B cell (primary cell): ENCODE results near the gene COL26A1. TPM values are rescaled to one million over a fixed set of nuclear protein-coding genes. Genes with fewer than 3 reads are reported as not detected.

Source experiments
- ATAC-seq: fragments of 200-7000 bp; cut with Tn5 transposase; one replicate; pipeline ENCODE4 v1.10.0; 2021; ENCODE audit warnings: low read depth, mild to moderate bottlenecking, moderate number of reproducible peaks, moderate library complexity
- CTCF ChIA-PET: fragments of 350-600 bp; sonication (Branson Sonifier 250); formaldehyde crosslinking; loops from one replicate; lab custom pipeline; 2021; ENCODE audit warnings: antibody characterized with exemption, inconsistent platforms; lab: Charles Lee
- POLR2A ChIA-PET: fragments of 350-600 bp; sonication (Branson Sonifier 250); formaldehyde crosslinking; loops from one replicate; lab custom pipeline; 2021; ENCODE audit warnings: antibody characterized with exemption; lab: Charles Lee
- DNase-seq: peaks from one replicate; pipeline ENCODE4 v3.0.0; 2013
- H2AFZ ChIP-seq: 2 replicates; pipeline ENCODE4 v1.6.1; 2012; ENCODE audit warnings: mild to moderate bottlenecking, low read depth, low read length; ENCODE audit not compliant: insufficient read depth, poor library complexity, severe bottlenecking
- H3K27ac ChIP-seq, 2 donors: 1 replicate in 1 of 2; 2 replicates in 1 of 2; pipeline ENCODE4 v1.5.1; 2012 to 2013; ENCODE audit warnings: low read length in 2 of 2, mild to moderate bottlenecking in 2 of 2, moderate library complexity in 1 of 2
- H3K27me3 ChIP-seq, 4 experiments: fragments of 200-600 bp in 1 of 4; sonication (generic) in 1 of 4; replicated peaks in 1 of 4; 1 replicate in 2 of 4; 2 replicates in 2 of 4; pipeline versions ENCODE4 v1.6.1 to v1.7.0; 2013 to 2016; ENCODE audit warnings: low read length in 3 of 4, mild to moderate bottlenecking in 2 of 4, mixed read lengths in 1 of 4, moderate library complexity in 1 of 4; ENCODE audit not compliant: insufficient read depth in 4 of 4, control insufficient read depth in 3 of 4; ENCODE audit errors: control extremely low read depth in 1 of 4
- H3K36me3 ChIP-seq, 2 experiments: replicated peaks in 1 of 2; 1 replicate in 1 of 2; 2 replicates in 1 of 2; pipeline versions ENCODE4 v1.6.1 to v1.7.1; 2013; ENCODE audit warnings: low read length in 1 of 2; ENCODE audit not compliant: insufficient read depth in 2 of 2, control insufficient read depth in 1 of 2; ENCODE audit errors: control extremely low read depth in 1 of 2, extremely low read depth in 1 of 2
- H3K4me1 ChIP-seq, 2 donors: fragments of 200-600 bp in 1 of 2; sonication (generic) in 1 of 2; 1 replicate in 1 of 2; 2 replicates in 1 of 2; pipeline versions ENCODE4 v1.5.1 to v1.6.1; 2013 to 2017; ENCODE audit warnings: low read length in 2 of 2; ENCODE audit not compliant: control insufficient read depth in 2 of 2, insufficient read depth in 2 of 2
- H3K4me2 ChIP-seq: replicated peaks from 2 replicates; pipeline ENCODE3; 2012; ENCODE audit warnings: mild to moderate bottlenecking, low read depth, low read length; ENCODE audit not compliant: poor library complexity, severe bottlenecking
- H3K4me3 ChIP-seq, 5 experiments: fragments of 200-600 bp in 1 of 5; sonication (generic) in 1 of 5; 1 replicate in 3 of 5; 2 replicates in 2 of 5; pipeline versions ENCODE4 v1.5.1 to v1.7.0; 2011 to 2016; ENCODE audit warnings: low read length in 4 of 5, mild to moderate bottlenecking in 4 of 5, low read depth in 2 of 5, control low read depth in 1 of 5, moderate library complexity in 1 of 5; ENCODE audit not compliant: insufficient read depth in 1 of 5; ENCODE audit errors: control extremely low read depth in 1 of 5, extremely low read depth in 1 of 5
- H3K79me2 ChIP-seq: fragments of 200-600 bp; sonication (generic); one replicate; pipeline ENCODE4 v1.6.0; 2016; ENCODE audit warnings: low read length; ENCODE audit not compliant: control insufficient read depth, insufficient read depth
- H3K9ac ChIP-seq: fragments of 200-600 bp; sonication (generic); 2 replicates; pipeline ENCODE4 v1.6.1; 2017; ENCODE audit warnings: mild to moderate bottlenecking, low read length, moderate library complexity
- H3K9me3 ChIP-seq, 3 donors: one replicate each; pipeline versions ENCODE4 v1.6.1 to v1.7.1; 2013; ENCODE audit warnings: low read length in 2 of 3; ENCODE audit not compliant: control insufficient read depth in 2 of 3, insufficient read depth in 1 of 3; ENCODE audit errors: control extremely low read depth in 1 of 3
- H4K20me1 ChIP-seq: 2 replicates; pipeline ENCODE4 v1.6.0; 2012; ENCODE audit warnings: mild to moderate bottlenecking, low read length; ENCODE audit not compliant: insufficient read depth, control insufficient read depth, poor library complexity, severe bottlenecking
- H3K27ac Mint-ChIP-seq: one replicate; pipeline ENCODE4 v1.8.0; 2021; ENCODE audit warnings: mixed read lengths
- H3K27me3 Mint-ChIP-seq: one replicate; pipeline ENCODE4 v1.8.0; 2021; ENCODE audit warnings: mixed read lengths
- H3K4me1 Mint-ChIP-seq: one replicate; pipeline ENCODE4 v1.8.0; 2021; ENCODE audit warnings: mixed read lengths
- H3K4me3 Mint-ChIP-seq: one replicate; pipeline ENCODE4 v1.8.0; 2021; ENCODE audit warnings: mixed read lengths
- H3K9me3 Mint-ChIP-seq: one replicate; pipeline ENCODE4 v1.8.0; 2022; ENCODE audit warnings: mixed read lengths; ENCODE audit not compliant: insufficient read depth
- EZH2 ChIP-seq: IDR thresholded peaks from 2 replicates; pipeline ENCODE4 v1.6.1; 2012; ENCODE audit warnings: borderline replicate concordance, low read depth, mild to moderate bottlenecking, moderate library complexity, low read length; ENCODE audit not compliant: insufficient read depth, poor library complexity, severe bottlenecking
- WGBS: methylation state at CpG from one replicate; pipeline ENCODE4 v1.1.5; 2013; ENCODE audit warnings: missing lambda C conversion rate; ENCODE audit not compliant: insufficient coverage; 5-methylcytosine and 5-hydroxymethylcytosine counted together
- intact Hi-C: fragments of 100-400 bp; cut with micrococcal nuclease; formaldehyde crosslinking; loops from one replicate; pipeline ENCODE4 v1.10.0; 2022
- polyA plus RNA-seq: library from polyadenylated mRNA; depleted of rRNA; stranded (reverse); fragments of >200 nt; gene quantifications from 2 replicates; pipeline ENCODE4 v1.2.3, GENCODE V29; 2012
- total RNA-seq, 2 donors: library from RNA; stranded (reverse); fragments of 120-200 nt in 1 of 2; gene quantifications; 1 replicate in 1 of 2; 2 replicates in 1 of 2; pipeline versions ENCODE4 v1.2.3 to v1.2.4, GENCODE V29; 2013 to 2022
- TF ChIP-seq, protein P1 (sequence below): fragments of 200-600 bp; IDR thresholded peaks from one replicate; pipeline ENCODE4 v1.8.0; 2022; ENCODE audit warnings: antibody characterized with exemption, mild to moderate bottlenecking

Gene COL26A1
- total and polyA plus RNA-seq, 2 donors (not counting 1 experiment from before 2014, with no cell fraction given) = not detected

GRCh38 chr7:101586078-101586905 lies 223.6 kb downstream of the COL26A1 start:
- Mint-ChIP-seq H3K4me3 (no peak overlapping the region), H3K9me3 (no peaks in the 10 kb centered on the region), H3K27me3 (peaks cover 14% of the 10 kb centered on the region), H3K4me1 (no peaks in the 10 kb centered on the region), H3K27ac (no peak overlapping the region)
- no peaks in the 10 kb centered on the region for H3K79me2 ChIP-seq
- no peak overlapping the region for H3K27ac ChIP-seq
- 77% methylated on average over 16 of the region's 18 CpGs for WGBS
- peaks cover 0 to 7% (median 0%) of the 10 kb centered on the region in 3 donors for H3K9me3 ChIP-seq
- no peak overlapping the region for H3K9ac ChIP-seq
- no peak for TF ChIP-seq EZH2
- TF ChIP-seq, protein P1, sequence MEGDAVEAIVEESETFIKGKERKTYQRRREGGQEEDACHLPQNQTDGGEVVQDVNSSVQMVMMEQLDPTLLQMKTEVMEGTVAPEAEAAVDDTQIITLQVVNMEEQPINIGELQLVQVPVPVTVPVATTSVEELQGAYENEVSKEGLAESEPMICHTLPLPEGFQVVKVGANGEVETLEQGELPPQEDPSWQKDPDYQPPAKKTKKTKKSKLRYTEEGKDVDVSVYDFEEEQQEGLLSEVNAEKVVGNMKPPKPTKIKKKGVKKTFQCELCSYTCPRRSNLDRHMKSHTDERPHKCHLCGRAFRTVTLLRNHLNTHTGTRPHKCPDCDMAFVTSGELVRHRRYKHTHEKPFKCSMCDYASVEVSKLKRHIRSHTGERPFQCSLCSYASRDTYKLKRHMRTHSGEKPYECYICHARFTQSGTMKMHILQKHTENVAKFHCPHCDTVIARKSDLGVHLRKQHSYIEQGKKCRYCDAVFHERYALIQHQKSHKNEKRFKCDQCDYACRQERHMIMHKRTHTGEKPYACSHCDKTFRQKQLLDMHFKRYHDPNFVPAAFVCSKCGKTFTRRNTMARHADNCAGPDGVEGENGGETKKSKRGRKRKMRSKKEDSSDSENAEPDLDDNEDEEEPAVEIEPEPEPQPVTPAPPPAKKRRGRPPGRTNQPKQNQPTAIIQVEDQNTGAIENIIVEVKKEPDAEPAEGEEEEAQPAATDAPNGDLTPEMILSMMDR = no peak
- H3K4me3 ChIP-seq = no peak overlapping the region
- no peak overlapping the region for H2AFZ ChIP-seq
- H3K36me3 ChIP-seq = no peaks in the 10 kb centered on the region
- DNase-seq (no peak), ATAC-seq (no peak)
- H3K4me2 ChIP-seq = no peak overlapping the region
- ChIA-PET POLR2A (no interaction called here), CTCF (no interaction called here)
- intact Hi-C loops = no loop called here
- peaks cover 0 to 5% (median 0%) of the 10 kb centered on the region in 4 experiments for H3K27me3 ChIP-seq
- no peaks in the 10 kb centered on the region for H4K20me1 ChIP-seq
- H3K4me1 ChIP-seq = no peaks in the 10 kb centered on the region
